Mesenchymal stem cell (in vitro differentiated cells and primary cell): Measurements from ENCODE around the gene SHANK3.
A peak's percentile ranks its signal among the peaks of the same experiment; 100 is the strongest.

ENCODE experiments used
- DNase-seq: peaks from one replicate; pipeline ENCODE4 v3.0.0-alpha.2; 2013
- H2AFZ ChIP-seq: one replicate; pipeline ENCODE4 v1.6.1; 2013; ENCODE audit warnings: low read depth, mild to moderate bottlenecking, control low read depth, inconsistent platforms, low read length, moderate library complexity
- H2AK5ac ChIP-seq: 2 replicates; pipeline ENCODE4 v1.6.1; 2013; ENCODE audit warnings: low read length, moderate library complexity, mild to moderate bottlenecking, inconsistent platforms; ENCODE audit not compliant: severe bottlenecking
- H2BK120ac ChIP-seq: one replicate; pipeline ENCODE4 v1.6.1; 2013; ENCODE audit warnings: low read depth, mild to moderate bottlenecking, inconsistent platforms, low read length, moderate library complexity
- H2BK12ac ChIP-seq, 2 experiments: one replicate each; pipeline ENCODE4 v1.6.1; 2013; ENCODE audit warnings: inconsistent platforms in 2 of 2, low read length in 2 of 2, mild to moderate bottlenecking in 2 of 2, moderate library complexity in 2 of 2, control low read depth in 1 of 2
- H2BK15ac ChIP-seq: one replicate; pipeline ENCODE4 v1.6.1; 2013; ENCODE audit warnings: mild to moderate bottlenecking, low read depth, inconsistent platforms; ENCODE audit not compliant: poor library complexity, severe bottlenecking
- H2BK5ac ChIP-seq: 2 replicates; pipeline ENCODE4 v1.6.1; 2013; ENCODE audit warnings: low read depth, mild to moderate bottlenecking, low read length, control low read depth, inconsistent platforms; ENCODE audit not compliant: poor library complexity, severe bottlenecking
- H3K14ac ChIP-seq, 2 experiments: one replicate each; pipeline ENCODE4 v1.6.1; 2013; ENCODE audit warnings: inconsistent platforms in 2 of 2, low read length in 2 of 2, control low read depth in 1 of 2, mild to moderate bottlenecking in 1 of 2, moderate library complexity in 1 of 2
- H3K18ac ChIP-seq, 2 experiments: one replicate each; pipeline ENCODE4 v1.6.1; 2013; ENCODE audit warnings: inconsistent platforms in 2 of 2, low read length in 2 of 2, control low read depth in 1 of 2, low read depth in 1 of 2, mild to moderate bottlenecking in 1 of 2
- H3K23ac ChIP-seq, 2 experiments: one replicate each; pipeline ENCODE4 v1.6.1; 2013; ENCODE audit warnings: inconsistent platforms in 2 of 2, low read length in 2 of 2, mild to moderate bottlenecking in 2 of 2, moderate library complexity in 2 of 2, control low read depth in 1 of 2
- H3K27ac ChIP-seq: 2 replicates; pipeline ENCODE4 v1.5.1; 2013; ENCODE audit warnings: mild to moderate bottlenecking, moderate library complexity, low read length, control low read depth, inconsistent platforms; ENCODE audit not compliant: poor library complexity, severe bottlenecking
- H3K27me3 ChIP-seq, 2 experiments: 2 replicates each; pipeline versions ENCODE4 v1.6.1 to v1.7.0; 2013; ENCODE audit warnings: low read length in 2 of 2, mild to moderate bottlenecking in 2 of 2, moderate library complexity in 2 of 2, control low read depth in 1 of 2, inconsistent platforms in 1 of 2; ENCODE audit not compliant: control insufficient read depth in 1 of 2, insufficient read depth in 1 of 2
- H3K36me3 ChIP-seq, 2 experiments: 2 replicates each; pipeline versions ENCODE4 v1.6.1 to v1.7.0; 2013; ENCODE audit warnings: low read length in 2 of 2, control low read depth in 1 of 2, inconsistent platforms in 1 of 2, low read depth in 1 of 2, mild to moderate bottlenecking in 1 of 2; ENCODE audit not compliant: insufficient read depth in 2 of 2, control insufficient read depth in 1 of 2
- H3K4ac ChIP-seq, 2 experiments: one replicate each; pipeline ENCODE4 v1.6.1; 2013; ENCODE audit warnings: inconsistent platforms in 2 of 2, low read length in 2 of 2, mild to moderate bottlenecking in 2 of 2, moderate library complexity in 2 of 2, control low read depth in 1 of 2, low read depth in 1 of 2
- H3K4me1 ChIP-seq: 2 replicates; pipeline ENCODE4 v1.6.1; 2013; ENCODE audit warnings: low read depth, low read length, control low read depth; ENCODE audit not compliant: control insufficient read depth, insufficient read depth
- H3K4me2 ChIP-seq: 2 replicates; pipeline ENCODE4 v1.6.1; 2013; ENCODE audit warnings: low read length, mild to moderate bottlenecking, inconsistent platforms; ENCODE audit not compliant: poor library complexity, severe bottlenecking
- H3K4me3 ChIP-seq, 2 experiments: 2 replicates each; pipeline versions ENCODE4 v1.5.1 to v1.7.0; 2013; ENCODE audit warnings: low read length in 2 of 2, mild to moderate bottlenecking in 2 of 2, control low read depth in 1 of 2, low read depth in 1 of 2; ENCODE audit not compliant: insufficient read depth in 1 of 2
- H3K79me1 ChIP-seq: replicated peaks from 2 replicates; pipeline ENCODE4 v1.6.1; 2013; ENCODE audit warnings: mild to moderate bottlenecking, control low read depth, low read length, inconsistent platforms; ENCODE audit not compliant: poor library complexity, severe bottlenecking
- H3K9ac ChIP-seq: 2 replicates; pipeline ENCODE4 v1.7.0; 2013; ENCODE audit warnings: mild to moderate bottlenecking, low read length, moderate library complexity
- H3K9me3 ChIP-seq: 2 replicates; pipeline ENCODE4 v1.7.0; 2013; ENCODE audit warnings: mild to moderate bottlenecking, low read length; ENCODE audit not compliant: control insufficient read depth
- H4K8ac ChIP-seq: one replicate; pipeline ENCODE4 v1.6.1; 2013; ENCODE audit warnings: inconsistent platforms, mild to moderate bottlenecking, low read length, moderate library complexity
- H4K91ac ChIP-seq: one replicate; pipeline ENCODE4 v1.6.1; 2013; ENCODE audit warnings: mild to moderate bottlenecking, low read length, inconsistent platforms
- WGBS: methylation state at CpG from one replicate; pipeline ENCODE4 v1.1.7; 2013; ENCODE audit warnings: mixed read lengths; 5-methylcytosine and 5-hydroxymethylcytosine counted together

Gene SHANK3

GRCh38 chr22:50678651-50679521, 6.3 kb downstream of the SHANK3 start:
- H2BK5ac ChIP-seq, result no peak overlapping the region
- H3K4me1 ChIP-seq, result peaks cover 10% of the 10 kb centered on the region
- DNase-seq, result no peak
- no peak overlapping the region for H2BK12ac ChIP-seq
- no peak overlapping the region for H2AFZ ChIP-seq
- H3K27ac ChIP-seq, result no peak overlapping the region
- no peak overlapping the region for H3K18ac ChIP-seq
- H3K4me3 ChIP-seq, result no peak overlapping the region
- H4K91ac ChIP-seq, result no peak overlapping the region
- 96% methylated on average over 30 of the region's 30 CpGs for WGBS
- no peak overlapping the region for H2BK120ac ChIP-seq
- no peak overlapping the region for H3K4ac ChIP-seq
- no peak overlapping the region for H3K9ac ChIP-seq
- peaks cover 0 to 7% of the 10 kb centered on the region in 2 experiments for H3K36me3 ChIP-seq
- H3K9me3 ChIP-seq, result no peaks in the 10 kb centered on the region
- no peak overlapping the region for H2AK5ac ChIP-seq
- peak overlapping the region in 1 of 2 experiments; percentile 9 for H3K23ac ChIP-seq
- peaks cover 20 to 24% of the 10 kb centered on the region in 2 experiments for H3K27me3 ChIP-seq
- H3K79me1 ChIP-seq, result no peaks in the 10 kb centered on the region
- H4K8ac ChIP-seq, result no peak overlapping the region
- no peak overlapping the region for H3K4me2 ChIP-seq
- H2BK15ac ChIP-seq, result no peak overlapping the region
- H3K14ac ChIP-seq, result no peak overlapping the region

GRCh38 chr22:50683086-50683993, 10.7 kb downstream of the SHANK3 start:
- Histone ChIP-seq H2BK12ac (no peak overlapping the region), H2BK120ac (no peak overlapping the region), H3K9ac (no peak overlapping the region), H3K79me1 (no peaks in the 10 kb centered on the region), H4K91ac (no peak overlapping the region), H3K4ac (no peak overlapping the region), H3K27me3 (peaks cover 0 to 23% of the 10 kb centered on the region in 2 experiments), H3K14ac (no peak overlapping the region), H2AK5ac (no peak overlapping the region), H3K18ac (no peak overlapping the region), H3K9me3 (no peaks in the 10 kb centered on the region), H2BK5ac (no peak overlapping the region), H3K23ac (no peak overlapping the region), H3K36me3 (no peaks in the 10 kb centered on the region), H4K8ac (no peak overlapping the region), H3K4me3 (no peak overlapping the region), H3K4me2 (no peak overlapping the region), H3K27ac (no peak overlapping the region), H2AFZ (no peak overlapping the region), H2BK15ac (no peak overlapping the region), H3K4me1 (peaks cover 6% of the 10 kb centered on the region)
- 95% methylated on average over 20 of the region's 21 CpGs for WGBS
- DNase-seq, result no peak

- 89% methylated on average over 6 of the region's 6 CpGs for WGBS
- H3K27me3 ChIP-seq, result peaks cover 0 to 28% of the 10 kb centered on the region in 2 experiments
- no peaks in the 10 kb centered on the region for H3K36me3 ChIP-seq
- H3K79me1 ChIP-seq, result no peaks in the 10 kb centered on the region
- H3K23ac ChIP-seq, result no peak overlapping the region
- H2BK15ac ChIP-seq, result no peak overlapping the region
- H3K4me1 ChIP-seq, result peaks cover 6% of the 10 kb centered on the region
- H3K4ac ChIP-seq, result no peak overlapping the region
- no peak overlapping the region for H3K18ac ChIP-seq
- no peak overlapping the region for H3K4me2 ChIP-seq
- H2BK120ac ChIP-seq, result no peak overlapping the region
- H3K4me3 ChIP-seq, result no peak overlapping the region
- no peak overlapping the region for H2AK5ac ChIP-seq
- no peak for DNase-seq
- no peak overlapping the region for H3K27ac ChIP-seq
- peak overlapping the region; percentile 18 for H2AFZ ChIP-seq
- H3K9ac ChIP-seq, result no peak overlapping the region
- H3K9me3 ChIP-seq, result no peaks in the 10 kb centered on the region
- H2BK12ac ChIP-seq, result no peak overlapping the region
- H4K8ac ChIP-seq, result no peak overlapping the region
- H2BK5ac ChIP-seq, result no peak overlapping the region
- H3K14ac ChIP-seq, result no peak overlapping the region
- H4K91ac ChIP-seq, result no peak overlapping the region
Observed at GRCh38 chr22:50683994-50684371, 11.4 kb downstream of the SHANK3 start.

- H3K4me2 ChIP-seq, result no peak overlapping the region
- H3K9ac ChIP-seq, result no peak overlapping the region
- no peak overlapping the region for H2AFZ ChIP-seq
- no peak overlapping the region for H4K8ac ChIP-seq
- no peak overlapping the region for H2BK15ac ChIP-seq
- no peak overlapping the region for H2BK120ac ChIP-seq
- H3K14ac ChIP-seq, result no peak overlapping the region
- no peak overlapping the region for H3K23ac ChIP-seq
- no peak overlapping the region for H2AK5ac ChIP-seq
- H3K36me3 ChIP-seq, result no peaks in the 10 kb centered on the region
- 95% methylated on average over 8 of the region's 8 CpGs for WGBS
- H3K4me3 ChIP-seq, result no peak overlapping the region
- H3K4ac ChIP-seq, result no peak overlapping the region
- H4K91ac ChIP-seq, result no peak overlapping the region
- H2BK12ac ChIP-seq, result no peak overlapping the region
- no peaks in the 10 kb centered on the region for H3K9me3 ChIP-seq
- H2BK5ac ChIP-seq, result no peak overlapping the region
- no peak overlapping the region for H3K27ac ChIP-seq
- peaks cover 0 to 31% of the 10 kb centered on the region in 2 experiments for H3K27me3 ChIP-seq
- H3K79me1 ChIP-seq, result no peaks in the 10 kb centered on the region
- H3K4me1 ChIP-seq, result peaks cover 6% of the 10 kb centered on the region
- no peak for DNase-seq
- H3K18ac ChIP-seq, result no peak overlapping the region
Observed at GRCh38 chr22:50684501-50684900, 11.9 kb downstream of the SHANK3 start.
